Hepatocyte (in vitro differentiated cells): ENCODE results near the gene INHBC. TPM values are rescaled to one million over a fixed set of nuclear protein-coding genes. Genes with fewer than 3 reads are reported as not detected.

ENCODE experiments used
- DNase-seq: peaks from one replicate; pipeline ENCODE4 v3.0.0-alpha.2; 2016; ENCODE audit warnings: low spot score
- H2AFZ ChIP-seq: fragments of 200-600 bp; sonication (generic); 2 replicates; pipeline ENCODE4 v1.6.0; 2016; ENCODE audit warnings: antibody characterized with exemption, mild to moderate bottlenecking
- H3K27ac ChIP-seq: fragments of 200-600 bp; sonication (generic); 2 replicates; pipeline ENCODE4 v1.5.1; 2016; ENCODE audit warnings: mild to moderate bottlenecking
- H3K27me3 ChIP-seq: fragments of 200-600 bp; sonication (generic); 2 replicates; pipeline ENCODE4 v1.6.1; 2016
- H3K36me3 ChIP-seq: fragments of 200-600 bp; sonication (generic); replicated peaks from 2 replicates; pipeline ENCODE4 v1.5.1; 2016; ENCODE audit warnings: low read depth; ENCODE audit not compliant: insufficient read depth
- H3K4me1 ChIP-seq: fragments of 200-600 bp; sonication (generic); 2 replicates; pipeline ENCODE4 v1.5.1; 2016; ENCODE audit warnings: mild to moderate bottlenecking, moderate library complexity; ENCODE audit not compliant: insufficient read depth
- H3K4me2 ChIP-seq: fragments of 200-600 bp; sonication (generic); 2 replicates; pipeline ENCODE4 v1.6.0; 2016
- H3K4me3 ChIP-seq: fragments of 200-600 bp; sonication (generic); 2 replicates; pipeline ENCODE4 v1.5.1; 2016; ENCODE audit warnings: mild to moderate bottlenecking
- H3K79me2 ChIP-seq: fragments of 200-600 bp; sonication (generic); 2 replicates; pipeline ENCODE4 v1.6.0; 2017; ENCODE audit warnings: mild to moderate bottlenecking
- H3K9me2 ChIP-seq: fragments of 200-600 bp; sonication (generic); replicated peaks from 2 replicates; pipeline ENCODE4 v1.6.0; 2017; ENCODE audit warnings: mild to moderate bottlenecking; ENCODE audit not compliant: insufficient read depth
- H3K9me3 ChIP-seq: fragments of 200-600 bp; sonication (generic); 2 replicates; pipeline ENCODE4 v1.5.1; 2016; ENCODE audit warnings: low read depth, mild to moderate bottlenecking
- H4K20me1 ChIP-seq: fragments of 200-600 bp; sonication (generic); 2 replicates; pipeline ENCODE4 v1.6.0; 2016; ENCODE audit warnings: mild to moderate bottlenecking; ENCODE audit not compliant: insufficient read depth, poor library complexity, severe bottlenecking
- EZH2 ChIP-seq: fragments of 200-600 bp; sonication (generic); IDR thresholded peaks from 2 replicates; pipeline ENCODE4 v1.6.1; 2016; ENCODE audit warnings: antibody characterized with exemption, mild to moderate bottlenecking, borderline replicate concordance
- EZH2phosphoT487 ChIP-seq: fragments of 200-600 bp; sonication (generic); IDR thresholded peaks from one replicate; pipeline ENCODE4 v1.6.1; 2018; ENCODE audit warnings: antibody characterized with exemption, mild to moderate bottlenecking, low read depth, moderate library complexity; ENCODE audit not compliant: unreplicated experiment, severe bottlenecking
- WGBS: methylation state at CpG from one replicate; pipeline ENCODE4 v1.1.6; 2016; ENCODE audit warnings: low lambda C conversion rate; ENCODE audit errors: missing lambda C conversion rate; 5-methylcytosine and 5-hydroxymethylcytosine counted together
- polyA plus RNA-seq: library from polyadenylated mRNA; unstranded; fragments of >200 nt; fragmentation: Nextera tagmentation; extraction: Ambion mirVana; gene quantifications from 2 replicates; pipeline ENCODE4 v1.2.1, GENCODE V29; 2016
- small RNA-seq: library from RNA; depleted of rRNA; stranded (forward); fragments of <200 nt; gene quantifications from one replicate; pipeline ENCODE3, GENCODE V24; 2014
- total RNA-seq: library from RNA; depleted of rRNA; stranded (reverse); fragments of >200 nt; gene quantifications from 2 replicates; pipeline ENCODE4 v1.2.3, GENCODE V29; 2014
- TF ChIP-seq, protein P1 (sequence below): fragments of 200-600 bp; sonication (generic); IDR thresholded peaks from 2 replicates; pipeline ENCODE4 v1.5.1; 2016; ENCODE audit warnings: antibody characterized with exemption, mild to moderate bottlenecking; ENCODE audit not compliant: poor library complexity

Gene INHBC
- total and polyA plus RNA-seq, 2 experiments from 2014 or later, result 1.8 to 3.4 TPM

DNA sequence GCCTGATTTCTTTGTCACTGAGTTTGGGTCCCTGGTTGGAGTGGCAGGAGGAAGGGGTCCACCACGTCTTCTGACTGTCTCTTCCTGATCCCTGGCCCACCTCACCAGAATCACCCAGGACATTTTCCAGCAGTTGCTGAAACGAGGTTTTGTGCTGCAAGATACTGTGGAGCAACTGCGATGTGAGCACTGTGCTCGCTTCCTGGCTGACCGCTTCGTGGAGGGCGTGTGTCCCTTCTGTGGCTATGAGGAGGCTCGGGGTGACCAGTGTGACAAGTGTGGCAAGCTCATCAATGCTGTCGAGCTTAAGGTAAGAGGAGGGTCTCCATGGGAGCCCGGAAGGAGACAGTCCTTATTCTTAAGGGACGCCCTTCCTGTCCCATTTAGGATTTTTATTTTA lies 65.6 kb downstream of the INHBC start:
- H3K4me3 ChIP-seq, result no peak overlapping the region
- no peaks in the 10 kb centered on the region for H3K36me3 ChIP-seq
- H4K20me1 ChIP-seq, result no peaks in the 10 kb centered on the region
- no peak overlapping the region for H2AFZ ChIP-seq
- TF ChIP-seq EZH2phosphoT487 (no peak), EZH2 (no peak)
- TF ChIP-seq, protein P1, sequence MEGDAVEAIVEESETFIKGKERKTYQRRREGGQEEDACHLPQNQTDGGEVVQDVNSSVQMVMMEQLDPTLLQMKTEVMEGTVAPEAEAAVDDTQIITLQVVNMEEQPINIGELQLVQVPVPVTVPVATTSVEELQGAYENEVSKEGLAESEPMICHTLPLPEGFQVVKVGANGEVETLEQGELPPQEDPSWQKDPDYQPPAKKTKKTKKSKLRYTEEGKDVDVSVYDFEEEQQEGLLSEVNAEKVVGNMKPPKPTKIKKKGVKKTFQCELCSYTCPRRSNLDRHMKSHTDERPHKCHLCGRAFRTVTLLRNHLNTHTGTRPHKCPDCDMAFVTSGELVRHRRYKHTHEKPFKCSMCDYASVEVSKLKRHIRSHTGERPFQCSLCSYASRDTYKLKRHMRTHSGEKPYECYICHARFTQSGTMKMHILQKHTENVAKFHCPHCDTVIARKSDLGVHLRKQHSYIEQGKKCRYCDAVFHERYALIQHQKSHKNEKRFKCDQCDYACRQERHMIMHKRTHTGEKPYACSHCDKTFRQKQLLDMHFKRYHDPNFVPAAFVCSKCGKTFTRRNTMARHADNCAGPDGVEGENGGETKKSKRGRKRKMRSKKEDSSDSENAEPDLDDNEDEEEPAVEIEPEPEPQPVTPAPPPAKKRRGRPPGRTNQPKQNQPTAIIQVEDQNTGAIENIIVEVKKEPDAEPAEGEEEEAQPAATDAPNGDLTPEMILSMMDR, result no peak
- H3K27me3 ChIP-seq, result no peaks in the 10 kb centered on the region
- no peak overlapping the region for H3K4me2 ChIP-seq
- no peak for DNase-seq
- 96% methylated on average over 11 of the region's 11 CpGs for WGBS
- H3K4me1 ChIP-seq, result no peaks in the 10 kb centered on the region
- H3K9me3 ChIP-seq, result no peaks in the 10 kb centered on the region
- no peaks in the 10 kb centered on the region for H3K79me2 ChIP-seq
- no peaks in the 10 kb centered on the region for H3K9me2 ChIP-seq
- no peak overlapping the region for H3K27ac ChIP-seq

Small RNAs within 50 kb of the gene (small RNA-seq; reads per million reads assigned to genes)
- gene RNU6-879P, result not detected

Other genes starting within 250 kb of the INHBC start
- gene NXPH4, start 218.0 kb upstream of the INHBC start, total RNA-seq, result 0.52 and 1.1 TPM in 2 replicates
- gene NXPH4, start 218.0 kb upstream of the INHBC start, polyA plus RNA-seq, result 2.7 and 3.3 TPM in 2 replicates
- gene SHMT2, start 205.1 kb upstream of the INHBC start, total RNA-seq, result 168 and 193 TPM in 2 replicates
- 85.3 and 126 TPM in 2 replicates for gene SHMT2, start 205.1 kb upstream of the INHBC start, polyA plus RNA-seq
- gene STAC3, start 183.6 kb upstream of the INHBC start, total RNA-seq, result 0.23 and 1.1 TPM in 2 replicates
- gene STAC3, start 183.6 kb upstream of the INHBC start, polyA plus RNA-seq, result 0.49 and 0.83 TPM in 2 replicates
- gene R3HDM2, start 3.7 kb upstream of the INHBC start, total RNA-seq, result 22.8 and 28.7 TPM in 2 replicates
- gene R3HDM2, start 3.7 kb upstream of the INHBC start, polyA plus RNA-seq, result 13.4 and 17.1 TPM in 2 replicates
- 44.2 and 45.9 TPM in 2 replicates for gene INHBE, start 20.5 kb downstream of the INHBC start, total RNA-seq
- gene INHBE, start 20.5 kb downstream of the INHBC start, polyA plus RNA-seq, result 6.1 and 15.1 TPM in 2 replicates
- 5.9 and 7.6 TPM in 2 replicates for gene GLI1, start 25.0 kb downstream of the INHBC start, total RNA-seq
- 5.1 and 6.0 TPM in 2 replicates for gene GLI1, start 25.0 kb downstream of the INHBC start, polyA plus RNA-seq
- gene ARHGAP9, start 45.1 kb downstream of the INHBC start, total RNA-seq, result 0.44 and 2.0 TPM in 2 replicates
- gene ARHGAP9, start 45.1 kb downstream of the INHBC start, polyA plus RNA-seq, result 2.2 and 3.6 TPM in 2 replicates
- 117 and 124 TPM in 2 replicates for gene MARS1, start 53.3 kb downstream of the INHBC start, total RNA-seq
- 147 and 158 TPM in 2 replicates for gene MARS1, start 53.3 kb downstream of the INHBC start, polyA plus RNA-seq
- 92.7 and 105 TPM in 2 replicates for gene DDIT3, start 85.7 kb downstream of the INHBC start, total RNA-seq
- gene DDIT3, start 85.7 kb downstream of the INHBC start, polyA plus RNA-seq, result 133 and 145 TPM in 2 replicates
- 6.6 and 7.0 TPM in 2 replicates for gene MBD6, start 88.0 kb downstream of the INHBC start, total RNA-seq
- gene MBD6, start 88.0 kb downstream of the INHBC start, polyA plus RNA-seq, result 35.2 and 39.8 TPM in 2 replicates
- 122 and 124 TPM in 2 replicates for gene DCTN2, start 112.4 kb downstream of the INHBC start, total RNA-seq
- gene DCTN2, start 112.4 kb downstream of the INHBC start, polyA plus RNA-seq, result 110 and 112 TPM in 2 replicates
- 0.03 and 0.16 TPM in 2 replicates for gene KIF5A, start 115.3 kb downstream of the INHBC start, total RNA-seq
- 0.18 TPM in 2 replicates for gene KIF5A, start 115.3 kb downstream of the INHBC start, polyA plus RNA-seq
- 30.0 and 41.6 TPM in 2 replicates for gene PIP4K2C, start 156.4 kb downstream of the INHBC start, total RNA-seq
- gene PIP4K2C, start 156.4 kb downstream of the INHBC start, polyA plus RNA-seq, result 32.3 and 34.2 TPM in 2 replicates
- 17.7 and 19.9 TPM in 2 replicates for gene DTX3, start 170.0 kb downstream of the INHBC start, total RNA-seq
- gene DTX3, start 170.0 kb downstream of the INHBC start, polyA plus RNA-seq, result 31.2 and 42.9 TPM in 2 replicates
- gene ARHGEF25, start 176.7 kb downstream of the INHBC start, total RNA-seq, result 9.0 and 12.6 TPM in 2 replicates
- gene ARHGEF25, start 176.7 kb downstream of the INHBC start, polyA plus RNA-seq, result 0.29 and 1.3 TPM in 2 replicates
- 0.24 and 0.97 TPM in 2 replicates for gene B4GALNT1, start 198.4 kb downstream of the INHBC start, total RNA-seq
- gene B4GALNT1, start 198.4 kb downstream of the INHBC start, polyA plus RNA-seq, result 0.97 and 1.2 TPM in 2 replicates